ENCODE data around the gene NEK8. TPM values are rescaled to one million over a fixed set of nuclear protein-coding genes. Genes with fewer than 3 reads are reported as not detected.

The NEK8 gene
- total and polyA plus RNA-seq, 9 of the 15 experiments (the other 6 are each of a cell fraction or from before 2014, with no cell fraction given): 0.98 to 16.6 (median 4.6) TPM

DNA sequence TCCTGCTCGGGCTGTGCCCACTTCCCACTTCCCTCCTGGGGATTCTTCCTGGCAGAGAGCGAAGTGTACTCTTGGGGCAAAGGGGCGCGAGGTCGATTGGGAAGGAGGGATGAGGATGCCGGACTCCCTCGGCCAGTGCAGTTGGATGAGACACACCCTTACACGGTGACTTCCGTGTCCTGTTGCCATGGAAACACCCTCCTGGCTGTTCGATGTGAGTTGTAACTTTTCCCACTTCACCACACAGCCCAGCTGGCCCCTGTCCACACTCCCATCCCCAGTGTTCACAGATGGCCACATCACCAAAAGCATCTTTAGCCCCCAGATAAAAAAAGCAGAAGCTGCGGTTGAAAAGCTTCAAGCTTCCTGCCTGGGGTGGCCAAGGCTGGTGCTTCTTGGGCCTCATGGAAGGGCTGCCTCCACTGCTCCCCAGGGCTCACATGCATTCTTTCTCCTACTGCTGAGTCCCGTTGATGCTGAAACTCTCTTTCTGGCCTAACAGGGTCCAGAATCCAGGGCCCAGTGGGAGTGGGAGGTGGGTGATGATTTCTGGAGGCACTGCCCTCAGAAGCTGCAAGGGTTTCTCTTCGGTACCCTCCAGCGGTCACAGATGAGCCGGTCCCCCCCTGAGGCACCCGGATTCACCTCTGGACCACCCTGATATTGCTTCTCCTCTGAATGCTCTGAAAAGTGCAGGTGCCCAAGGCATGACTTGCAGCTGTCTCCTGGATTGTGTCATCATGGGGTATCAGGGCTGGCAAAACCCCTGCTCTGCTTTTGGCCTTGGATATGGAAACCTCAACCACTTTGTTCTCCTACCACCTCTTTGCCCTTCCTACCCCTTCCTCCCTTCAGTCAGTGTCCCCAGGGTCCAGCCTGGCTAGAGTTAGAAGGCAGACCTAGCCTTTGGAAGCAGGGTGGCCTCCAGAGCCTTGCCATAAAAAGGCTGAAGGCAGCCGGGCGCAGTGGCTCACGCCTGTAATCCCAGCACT is 13.1 kb downstream of the NEK8 start (continued):
- no peak for TF ChIP-seq AFF4 (CRISPR knock-in tag; IDR thresholded peaks at IDR 0.05)
- no peak for TF ChIP-seq ZNF318 (IDR thresholded peaks at IDR 0.05; ENCODE audit: borderline replicate concordance in 1 of 2, low read depth in 1 of 2)
- TF ChIP-seq SLC30A9 (CRISPR knock-in tag; IDR thresholded peaks at IDR 0.05): no peak
- no peak for TF ChIP-seq ZNF212 (CRISPR knock-in tag; IDR thresholded peaks at IDR 0.05)
- TF ChIP-seq HLTF (IDR thresholded peaks at IDR 0.05): no peak
- peak; percentile 39; the same call in 1 of the 2 replicates for TF ChIP-seq CREB3L1 (IDR thresholded peaks at IDR 0.05; ENCODE audit: borderline replicate concordance, low read depth)

Measured in K562 (cell line).